Nephron progenitor cell (in vitro differentiated cells): ENCODE measurements around the gene SPATA46.

Source experiments
- DNase-seq: peaks from one replicate; pipeline ENCODE4 v3.0.0; 2021
- H3K27ac Mint-ChIP-seq: 2 replicates; pipeline ENCODE4 v1.8.0; 2021; ENCODE audit warnings: mild to moderate bottlenecking, moderate library complexity, mixed read lengths
- H3K27me3 Mint-ChIP-seq: 2 replicates; pipeline ENCODE4 v1.8.0; 2021; ENCODE audit warnings: mild to moderate bottlenecking, low read depth, mixed read lengths; ENCODE audit not compliant: poor library complexity
- H3K36me3 Mint-ChIP-seq: 2 replicates; pipeline ENCODE4 v1.8.0; 2021; ENCODE audit warnings: low read depth, mixed read lengths
- H3K4me1 Mint-ChIP-seq: 2 replicates; pipeline ENCODE4 v1.8.0; 2021; ENCODE audit warnings: mixed read lengths
- H3K4me3 Mint-ChIP-seq: 2 replicates; pipeline ENCODE4 v1.8.0; 2021; ENCODE audit warnings: mild to moderate bottlenecking, moderate library complexity, mixed read lengths
- H3K9me3 Mint-ChIP-seq: 2 replicates; pipeline ENCODE4 v1.8.0; 2021; ENCODE audit warnings: mild to moderate bottlenecking, moderate library complexity, mixed read lengths
- CTCF ChIP-seq: fragments of 200-600 bp; sonication (generic); IDR thresholded peaks from 2 replicates; pipeline ENCODE4 v1.5.0; 2021; ENCODE audit warnings: antibody characterized with exemption

SPATA46 gene

DNA sequence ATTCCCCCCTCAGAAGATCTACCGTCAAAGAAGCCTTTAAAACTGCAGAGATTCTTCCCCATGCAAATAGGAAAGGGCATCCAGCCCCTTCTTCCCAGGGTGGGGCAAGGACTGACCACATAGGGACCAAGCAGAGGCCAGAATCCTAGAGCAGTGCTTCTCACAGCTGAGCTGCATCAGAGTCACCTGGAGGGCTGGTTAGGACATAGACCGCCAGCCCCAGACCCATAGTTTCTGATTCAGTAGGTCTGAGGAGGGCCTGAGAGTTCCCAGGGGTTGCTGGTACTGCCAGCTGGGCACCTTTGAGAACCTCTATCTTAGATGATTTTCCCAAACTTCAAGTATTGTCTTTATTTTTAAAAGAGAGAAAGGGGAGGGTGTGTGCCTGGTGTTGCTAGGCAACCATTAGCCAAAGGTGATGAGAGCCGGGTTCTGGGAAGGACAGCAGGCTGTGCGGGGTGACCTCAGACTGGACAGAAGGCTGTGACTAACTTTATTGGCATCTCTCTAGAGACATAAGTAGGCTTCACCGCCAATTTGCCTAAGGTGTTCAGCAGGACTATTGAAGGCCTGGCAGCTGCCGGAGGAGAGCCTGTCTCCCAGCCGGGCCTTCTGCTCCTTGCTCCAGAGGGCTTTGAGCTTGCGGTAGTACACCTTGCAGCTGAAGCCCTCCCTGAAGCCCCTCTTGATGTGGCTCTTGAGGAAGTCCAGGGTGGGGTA, 3.0 kb downstream of the SPATA46 start:
- TF ChIP-seq CTCF, result no peak
- DNase-seq, result no peak
- Mint-ChIP-seq H3K4me1 (peaks cover 17% of the 10 kb centered on the region), H3K4me3 (no peak overlapping the region), H3K9me3 (no peaks in the 10 kb centered on the region), H3K27ac (no peak overlapping the region), H3K27me3 (peaks cover 11% of the 10 kb centered on the region), H3K36me3 (no peaks in the 10 kb centered on the region)

GRCh38 chr1:162373072-162373427, 3.6 kb downstream of the SPATA46 start:
- H3K9me3 Mint-ChIP-seq, result no peaks in the 10 kb centered on the region
- H3K27me3 Mint-ChIP-seq, result peaks cover 6% of the 10 kb centered on the region
- H3K36me3 Mint-ChIP-seq, result no peaks in the 10 kb centered on the region
- TF ChIP-seq CTCF, result no peak
- no peak overlapping the region for H3K4me3 Mint-ChIP-seq
- H3K27ac Mint-ChIP-seq, result no peak overlapping the region
- peaks cover 20% of the 10 kb centered on the region for H3K4me1 Mint-ChIP-seq
- DNase-seq, result no peak

DNA sequence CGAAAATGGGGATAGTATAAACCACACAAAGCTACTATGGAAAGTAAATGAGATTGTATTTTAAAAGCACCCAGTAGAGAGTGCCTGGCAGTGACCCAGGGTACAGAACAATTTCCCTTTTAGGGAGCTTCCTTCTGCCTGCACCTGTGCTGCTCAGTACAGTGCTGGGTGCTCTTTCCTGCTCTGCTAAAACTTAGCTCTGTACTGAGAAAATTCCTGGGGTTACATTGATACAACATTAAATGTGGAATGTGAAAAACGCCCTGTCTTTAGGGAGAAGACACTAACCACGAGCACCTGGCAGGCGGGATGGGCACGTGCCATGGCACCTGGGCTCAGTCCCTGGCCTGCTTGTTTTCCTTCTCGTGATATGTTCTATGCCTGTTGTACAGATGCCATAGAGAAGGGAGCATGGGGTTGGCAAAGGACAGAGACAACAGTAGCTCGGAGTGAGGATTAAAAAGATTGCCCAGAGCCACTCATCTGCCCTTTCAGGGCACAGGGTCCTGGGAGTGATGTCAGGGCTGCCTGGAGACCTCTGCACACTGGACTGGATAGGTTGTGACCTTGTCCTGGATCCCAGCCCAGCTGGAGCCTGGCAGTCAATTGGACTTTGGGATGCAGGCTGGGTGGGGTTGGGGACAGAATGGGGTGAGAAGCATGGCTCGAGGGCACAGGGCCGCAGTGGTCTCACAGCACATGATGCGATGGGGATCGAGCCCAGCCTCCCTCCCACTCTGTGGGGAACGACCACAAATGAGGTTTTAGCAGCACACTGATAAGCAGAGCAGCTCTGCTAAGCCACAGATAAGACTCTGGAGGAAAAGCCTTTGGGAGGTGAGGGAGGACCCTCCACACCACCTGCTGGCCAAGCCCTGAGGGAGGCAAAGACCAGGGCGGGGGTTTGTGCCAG, 4.2 kb downstream of the SPATA46 start:
- DNase-seq, result no peak
- no peaks in the 10 kb centered on the region for H3K36me3 Mint-ChIP-seq
- peaks cover 6% of the 10 kb centered on the region for H3K27me3 Mint-ChIP-seq
- H3K9me3 Mint-ChIP-seq, result no peaks in the 10 kb centered on the region
- H3K27ac Mint-ChIP-seq, result no peak overlapping the region
- TF ChIP-seq CTCF, result no peak
- no peak overlapping the region for H3K4me3 Mint-ChIP-seq
- H3K4me1 Mint-ChIP-seq, result peaks cover 25% of the 10 kb centered on the region

- H3K36me3 Mint-ChIP-seq, result no peaks in the 10 kb centered on the region
- H3K27ac Mint-ChIP-seq, result peak overlapping the region; percentile 29
- no peak overlapping the region for H3K4me3 Mint-ChIP-seq
- peaks cover 23% of the 10 kb centered on the region for H3K4me1 Mint-ChIP-seq
- TF ChIP-seq CTCF, result no peak
- H3K9me3 Mint-ChIP-seq, result no peaks in the 10 kb centered on the region
- no peak for DNase-seq
- H3K27me3 Mint-ChIP-seq, result peaks cover 6% of the 10 kb centered on the region
Measured at GRCh38 chr1:162371611-162372010, 5.0 kb downstream of the SPATA46 start.

DNA sequence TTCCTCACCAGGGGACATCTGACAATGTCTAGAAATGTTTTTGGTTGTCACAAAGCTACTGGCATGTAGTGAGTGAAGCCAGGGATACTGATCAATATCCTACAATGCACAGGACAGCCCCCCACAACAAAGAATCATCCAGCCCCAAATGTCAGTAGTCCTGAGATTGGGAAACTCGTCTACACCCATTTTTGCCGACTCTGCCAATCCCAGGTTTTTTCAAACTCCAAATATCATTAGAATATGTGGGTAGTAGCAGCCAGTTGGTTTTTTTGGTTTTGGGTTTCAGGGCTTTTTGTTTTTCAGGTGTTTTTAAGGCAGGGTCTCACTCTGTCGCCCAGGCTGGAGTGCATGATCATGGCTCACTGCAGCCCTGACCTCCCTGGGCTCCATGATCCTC, 5.9 kb downstream of the SPATA46 start:
- no peak for TF ChIP-seq CTCF
- Mint-ChIP-seq H3K9me3 (no peaks in the 10 kb centered on the region), H3K4me1 (peaks cover 17% of the 10 kb centered on the region), H3K27ac (no peak overlapping the region), H3K36me3 (no peaks in the 10 kb centered on the region), H3K4me3 (no peak overlapping the region), H3K27me3 (peaks cover 6% of the 10 kb centered on the region)
- DNase-seq, result no peak
